ENCODE data around the gene VCL. TPM values are rescaled to one million over a fixed set of nuclear protein-coding genes. Genes with fewer than 3 reads are reported as not detected.

The VCL gene
- total and polyA plus RNA-seq, 9 of the 15 experiments (the other 6 are each of a cell fraction or from before 2014, with no cell fraction given): 29.8 to 186 (median 76.4) TPM

DNA sequence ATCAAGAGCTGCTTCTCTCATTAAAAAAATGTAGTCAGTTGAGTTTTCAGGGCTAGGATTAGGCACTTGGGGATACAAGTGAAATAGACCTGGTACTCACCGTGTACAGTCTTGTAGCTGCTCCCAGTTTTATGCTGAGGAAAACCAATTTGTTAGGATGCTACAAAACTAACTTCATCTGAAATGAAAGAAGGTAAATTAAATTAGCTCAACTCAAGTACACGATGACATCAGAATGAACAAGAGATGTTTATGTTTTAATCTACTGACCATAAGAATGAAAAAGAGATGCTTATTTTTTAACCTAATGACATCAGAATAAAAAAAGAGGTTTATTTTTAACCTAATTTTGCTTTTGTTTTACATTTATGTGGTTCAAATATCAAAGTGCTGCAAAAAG is 79.0 kb downstream of the VCL start:
- Histone ChIP-seq H3K4me3 (no peak overlapping the region), H3K4me1 (replicated peaks in 1 of 2; ENCODE audit: control insufficient read depth in 2 of 2, insufficient read depth in 2 of 2, low read length in 2 of 2) (peaks cover 0 to 15% of the 10 kb centered on the region in 2 experiments; a peak in 1 of 5 replicates), H3K9me3 (replicated peaks; ENCODE audit: control insufficient read depth, insufficient read depth, low read depth, low read length) (no peaks in the 10 kb centered on the region), H3K79me2 (ENCODE audit: control insufficient read depth, insufficient read depth, low read length) (no peaks in the 10 kb centered on the region; the same call in 2 of the 3 replicates), H3K9me1 (ENCODE audit: control insufficient read depth, insufficient read depth, low read length) (no peaks in the 10 kb centered on the region), H3K9ac (ENCODE audit: insufficient read depth in 1 of 2, low read depth in 2 of 2, low read length in 2 of 2) (no peak overlapping the region), H4K20me1 (replicated peaks; ENCODE audit: control insufficient read depth, insufficient read depth, low read length) (no peaks in the 10 kb centered on the region), H2AFZ (ENCODE audit: low read depth, low read length) (no peak overlapping the region), H3K4me2 (ENCODE audit: insufficient read depth, low read length) (no peak overlapping the region), H3K36me3 (ENCODE audit: control insufficient read depth, insufficient read depth, low read length) (peaks cover 68% of the 10 kb centered on the region), H3K27ac (ENCODE audit: extremely low read depth, low read depth, low read length) (no peak overlapping the region), H3K27me3 (ENCODE audit: control insufficient read depth in 2 of 2, insufficient read depth in 2 of 2, low read length in 2 of 2) (no peaks in the 10 kb centered on the region)
- no TSS peak for BruUV-seq (replicated peaks)
- 86% methylated on average over 2 of the region's 2 CpGs for WGBS (ENCODE audit: insufficient coverage, low coverage, missing lambda C conversion rate)
- ChIA-PET POLR2A (interaction anchor here (0.8 to 3.4 kb wide), 5 partner anchors 11 to 34 kb away, joined by 3 to 16 read pairs (median 4); no protein-coding TSS in a partner anchor), CTCF (ENCODE audit: low intra/inter-chr PET ratio) (no interaction called here)
- DNase-seq (ENCODE audit: extremely low read depth in 1 of 4, low spot score in 3 of 4) (no peak), FAIRE-seq (no peak), ATAC-seq (no peak)
- in situ Hi-C loops (cut with MboI): no loop called here
- intact Hi-C loops (cut with micrococcal nuclease): no loop called here
- no peak for TF ChIP-seq SMAD4 (CRISPR knock-in tag; conservative IDR thresholded peaks at IDR 0.05)
- TF ChIP-seq SLC30A9 (CRISPR knock-in tag; IDR thresholded peaks at IDR 0.05): no peak
- no peak for TF ChIP-seq ZBTB7A (IDR thresholded peaks at IDR 0.05; ENCODE audit: borderline replicate concordance, control insufficient read depth, low read depth, low read length)
- TF ChIP-seq SMARCA5 (IDR thresholded peaks at IDR 0.05): no peak
- TF ChIP-seq ZNF77 (CRISPR knock-in tag; IDR thresholded peaks at IDR 0.05): no peak
- TF ChIP-seq, protein P1, sequence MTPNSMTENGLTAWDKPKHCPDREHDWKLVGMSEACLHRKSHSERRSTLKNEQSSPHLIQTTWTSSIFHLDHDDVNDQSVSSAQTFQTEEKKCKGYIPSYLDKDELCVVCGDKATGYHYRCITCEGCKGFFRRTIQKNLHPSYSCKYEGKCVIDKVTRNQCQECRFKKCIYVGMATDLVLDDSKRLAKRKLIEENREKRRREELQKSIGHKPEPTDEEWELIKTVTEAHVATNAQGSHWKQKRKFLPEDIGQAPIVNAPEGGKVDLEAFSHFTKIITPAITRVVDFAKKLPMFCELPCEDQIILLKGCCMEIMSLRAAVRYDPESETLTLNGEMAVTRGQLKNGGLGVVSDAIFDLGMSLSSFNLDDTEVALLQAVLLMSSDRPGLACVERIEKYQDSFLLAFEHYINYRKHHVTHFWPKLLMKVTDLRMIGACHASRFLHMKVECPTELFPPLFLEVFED (CRISPR knock-in tag; conservative IDR thresholded peaks at IDR 0.05): no peak
- TF ChIP-seq ZBTB8A (IDR thresholded peaks at IDR 0.05; ENCODE audit: partially characterized antibody): no peak
- TF ChIP-seq TAF1 (IDR thresholded peaks at IDR 0.05; ENCODE audit: control insufficient read depth, extremely low read depth, insufficient read depth, low read length, severe bottlenecking): no peak
- TF ChIP-seq EGR1 (conservative IDR thresholded peaks at IDR 0.05): no peak
- TF ChIP-seq, protein P2, sequence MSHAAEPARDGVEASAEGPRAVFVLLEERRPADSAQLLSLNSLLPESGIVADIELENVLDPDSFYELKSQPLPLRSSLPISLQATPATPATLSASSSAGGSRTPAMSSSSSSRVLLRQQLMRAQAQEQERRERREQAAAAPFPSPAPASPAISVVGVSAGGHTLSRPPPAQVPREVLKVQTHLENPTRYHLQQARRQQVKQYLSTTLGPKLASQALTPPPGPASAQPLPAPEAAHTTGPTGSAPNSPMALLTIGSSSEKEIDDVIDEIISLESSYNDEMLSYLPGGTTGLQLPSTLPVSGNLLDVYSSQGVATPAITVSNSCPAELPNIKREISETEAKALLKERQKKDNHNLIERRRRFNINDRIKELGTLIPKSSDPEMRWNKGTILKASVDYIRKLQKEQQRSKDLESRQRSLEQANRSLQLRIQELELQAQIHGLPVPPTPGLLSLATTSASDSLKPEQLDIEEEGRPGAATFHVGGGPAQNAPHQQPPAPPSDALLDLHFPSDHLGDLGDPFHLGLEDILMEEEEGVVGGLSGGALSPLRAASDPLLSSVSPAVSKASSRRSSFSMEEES (CRISPR knock-in tag; IDR thresholded peaks at IDR 0.05): no peak
- TF ChIP-seq, protein P3, sequence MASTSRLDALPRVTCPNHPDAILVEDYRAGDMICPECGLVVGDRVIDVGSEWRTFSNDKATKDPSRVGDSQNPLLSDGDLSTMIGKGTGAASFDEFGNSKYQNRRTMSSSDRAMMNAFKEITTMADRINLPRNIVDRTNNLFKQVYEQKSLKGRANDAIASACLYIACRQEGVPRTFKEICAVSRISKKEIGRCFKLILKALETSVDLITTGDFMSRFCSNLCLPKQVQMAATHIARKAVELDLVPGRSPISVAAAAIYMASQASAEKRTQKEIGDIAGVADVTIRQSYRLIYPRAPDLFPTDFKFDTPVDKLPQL (IDR thresholded peaks at IDR 0.05; ENCODE audit: extremely low read depth, insufficient read length): no peak
- TF ChIP-seq, protein P4, sequence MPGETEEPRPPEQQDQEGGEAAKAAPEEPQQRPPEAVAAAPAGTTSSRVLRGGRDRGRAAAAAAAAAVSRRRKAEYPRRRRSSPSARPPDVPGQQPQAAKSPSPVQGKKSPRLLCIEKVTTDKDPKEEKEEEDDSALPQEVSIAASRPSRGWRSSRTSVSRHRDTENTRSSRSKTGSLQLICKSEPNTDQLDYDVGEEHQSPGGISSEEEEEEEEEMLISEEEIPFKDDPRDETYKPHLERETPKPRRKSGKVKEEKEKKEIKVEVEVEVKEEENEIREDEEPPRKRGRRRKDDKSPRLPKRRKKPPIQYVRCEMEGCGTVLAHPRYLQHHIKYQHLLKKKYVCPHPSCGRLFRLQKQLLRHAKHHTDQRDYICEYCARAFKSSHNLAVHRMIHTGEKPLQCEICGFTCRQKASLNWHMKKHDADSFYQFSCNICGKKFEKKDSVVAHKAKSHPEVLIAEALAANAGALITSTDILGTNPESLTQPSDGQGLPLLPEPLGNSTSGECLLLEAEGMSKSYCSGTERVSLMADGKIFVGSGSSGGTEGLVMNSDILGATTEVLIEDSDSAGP (CRISPR knock-in tag; IDR thresholded peaks at IDR 0.05): no peak
- no peak for TF ChIP-seq STAT5B (CRISPR knock-in tag; IDR thresholded peaks at IDR 0.05)
- no peak for TF ChIP-seq PTRF (tag; IDR thresholded peaks at IDR 0.05)
- TF ChIP-seq NCOA4 (IDR thresholded peaks at IDR 0.05; ENCODE audit: partially characterized antibody): no peak
- TF ChIP-seq, protein P5, sequence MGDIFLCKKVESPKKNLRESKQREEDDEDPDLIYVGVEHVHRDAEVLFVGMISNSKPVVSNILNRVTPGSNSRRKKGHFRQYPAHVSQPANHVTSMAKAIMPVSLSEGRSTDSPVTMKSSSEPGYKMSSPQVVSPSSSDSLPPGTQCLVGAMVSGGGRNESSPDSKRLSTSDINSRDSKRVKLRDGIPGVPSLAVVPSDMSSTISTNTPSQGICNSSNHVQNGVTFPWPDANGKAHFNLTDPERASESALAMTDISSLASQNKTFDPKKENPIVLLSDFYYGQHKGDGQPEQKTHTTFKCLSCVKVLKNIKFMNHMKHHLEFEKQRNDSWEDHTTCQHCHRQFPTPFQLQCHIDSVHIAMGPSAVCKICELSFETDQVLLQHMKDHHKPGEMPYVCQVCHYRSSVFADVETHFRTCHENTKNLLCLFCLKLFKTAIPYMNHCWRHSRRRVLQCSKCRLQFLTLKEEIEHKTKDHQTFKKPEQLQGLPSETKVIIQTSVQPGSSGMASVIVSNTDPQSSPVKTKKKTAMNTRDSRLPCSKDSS (IDR thresholded peaks at IDR 0.05; ENCODE audit: low read depth, partially characterized antibody): no peak
- no peak for TF ChIP-seq SRSF3 (IDR thresholded peaks at IDR 0.05; ENCODE audit: insufficient read depth, low read length)

Measured in K562 (cell line).